H1 (cell line): ENCODE measurements around the gene TMOD4. TPM values are rescaled to one million over a fixed set of nuclear protein-coding genes. Genes with fewer than 3 reads are reported as not detected.
A peak's percentile ranks its signal among the peaks of the same experiment; 100 is the strongest.
"Not testable (repeated sequence)": the region's sequence is repeated elsewhere in the genome, so short reads cannot be mapped to it uniquely, and the experiment has no call there.

Source experiments
- CTCF ChIA-PET: fragments of 300-600 bp; sonication (Branson Sonifier 250); formaldehyde crosslinking; loops from one replicate; lab custom pipeline; 2021; ENCODE audit not compliant: partially characterized antibody; lab: Charles Lee
- POLR2A ChIA-PET: fragments of 300-600 bp; sonication (Branson Sonifier 250); formaldehyde crosslinking; loops from one replicate; lab custom pipeline; 2021; ENCODE audit warnings: inconsistent platforms; ENCODE audit not compliant: partially characterized antibody; lab: Charles Lee
- DNase-seq, 2 experiments: peaks; one replicate each; pipeline versions ENCODE4 v3.0.0 to v3.0.0-alpha.2; 2010 to 2022; ENCODE audit warnings: low spot score in 2 of 2, low read depth in 1 of 2, mixed read lengths in 1 of 2
- FAIRE-seq: peaks from 2 replicates; lab custom pipeline; 2011; peaks lifted over from hg19 to GRCh38; lab: Jason Lieb, UNC
- H2AFZ ChIP-seq: 2 replicates; pipeline ENCODE4 v1.8.1; 2012; ENCODE audit warnings: low read length, inconsistent platforms
- H2AK5ac ChIP-seq: 2 replicates; pipeline ENCODE4 v1.6.1; 2013; ENCODE audit warnings: low read depth, low read length
- H2BK120ac ChIP-seq: replicated peaks from 2 replicates; pipeline ENCODE3; 2013; ENCODE audit warnings: low read depth, low read length, inconsistent platforms
- H2BK12ac ChIP-seq: 2 replicates; pipeline ENCODE4 v1.6.1; 2013; ENCODE audit warnings: low read depth, low read length
- H2BK15ac ChIP-seq: 2 replicates; pipeline ENCODE4 v1.6.1; 2013; ENCODE audit warnings: low read length
- H2BK20ac ChIP-seq: 2 replicates; pipeline ENCODE4 v1.6.1; 2013; ENCODE audit warnings: low read length
- H2BK5ac ChIP-seq: 2 replicates; pipeline ENCODE4 v1.6.1; 2013; ENCODE audit warnings: low read depth, low read length
- H3K14ac ChIP-seq: 2 replicates; pipeline ENCODE4 v1.6.1; 2013; ENCODE audit warnings: inconsistent platforms; ENCODE audit not compliant: insufficient read length
- H3K18ac ChIP-seq: 2 replicates; pipeline ENCODE4 v1.6.1; 2013; ENCODE audit warnings: low read length; ENCODE audit errors: extremely low read depth
- H3K23ac ChIP-seq: 2 replicates; pipeline ENCODE4 v1.6.1; 2013; ENCODE audit warnings: inconsistent platforms; ENCODE audit not compliant: insufficient read length
- H3K23me2 ChIP-seq: 2 replicates; pipeline ENCODE4 v1.6.1; 2013; ENCODE audit warnings: low read depth, low read length
- H3K27ac ChIP-seq: 2 replicates; pipeline ENCODE4 v1.6.1; 2011; ENCODE audit warnings: low read depth, low read length, inconsistent platforms
- H3K27me3 ChIP-seq, 4 experiments: replicated peaks in 1 of 4; 1 replicate in 1 of 4; 2 replicates in 3 of 4; pipeline versions ENCODE4 v1.6.1 to v1.8.1; 2011 to 2013; ENCODE audit warnings: low read length in 3 of 4, mild to moderate bottlenecking in 3 of 4, inconsistent platforms in 2 of 4, mixed read lengths in 2 of 4, moderate library complexity in 1 of 4; ENCODE audit not compliant: control insufficient read depth in 3 of 4, insufficient read depth in 3 of 4; ENCODE audit errors: extremely low read depth in 1 of 4
- H3K36me3 ChIP-seq, 4 experiments: 2 replicates each; pipeline versions ENCODE4 v1.6.1 to v1.8.1; 2011 to 2013; ENCODE audit warnings: mild to moderate bottlenecking in 4 of 4, low read length in 3 of 4, moderate library complexity in 2 of 4, control low read depth in 1 of 4, inconsistent platforms in 1 of 4; ENCODE audit not compliant: insufficient read depth in 4 of 4, control insufficient read depth in 2 of 4
- H3K4ac ChIP-seq: replicated peaks from 2 replicates; pipeline ENCODE3; 2013; ENCODE audit warnings: low read length, low read depth, mixed read lengths, inconsistent platforms; ENCODE audit not compliant: insufficient read length
- H3K4me1 ChIP-seq, 4 experiments: replicated peaks in 1 of 4; 1 replicate in 1 of 4; 2 replicates in 3 of 4; pipeline versions ENCODE4 v1.6.1 to v1.8.1; 2011 to 2013; ENCODE audit warnings: low read length in 3 of 4, inconsistent platforms in 2 of 4, mixed read lengths in 1 of 4; ENCODE audit not compliant: insufficient read depth in 4 of 4, control insufficient read depth in 3 of 4
- H3K4me2 ChIP-seq, 2 experiments: 2 replicates each; pipeline versions ENCODE4 v1.6.1 to v1.8.1; 2011 to 2013; ENCODE audit warnings: low read depth in 2 of 2, low read length in 2 of 2, control low read depth in 1 of 2, inconsistent platforms in 1 of 2, mild to moderate bottlenecking in 1 of 2; ENCODE audit not compliant: insufficient read depth in 1 of 2
- H3K4me3 ChIP-seq, 4 experiments: fragments of 200-600, 300-600 bp in 1 of 4; sonication (generic), shearing (Covaris generic), sonication (Bioruptor Twin) in 1 of 4; 2 replicates each; pipeline versions ENCODE4 v1.5.1 to v1.8.1; 2011 to 2016; ENCODE audit warnings: low read length in 4 of 4, low read depth in 3 of 4, control low read depth in 2 of 4, inconsistent platforms in 2 of 4, mild to moderate bottlenecking in 2 of 4, mixed read lengths in 1 of 4, moderate library complexity in 1 of 4; ENCODE audit not compliant: insufficient read depth in 2 of 4; ENCODE audit errors: extremely low read depth in 1 of 4
- H3K56ac ChIP-seq: replicated peaks from 2 replicates; pipeline ENCODE3; 2013; ENCODE audit warnings: low read depth, mild to moderate bottlenecking, mixed read lengths, low read length, inconsistent platforms; ENCODE audit not compliant: insufficient read length
- H3K79me1 ChIP-seq: 2 replicates; pipeline ENCODE4 v1.6.1; 2013; ENCODE audit warnings: low read depth, low read length, control low read depth
- H3K79me2 ChIP-seq, 2 experiments: 2 replicates each; pipeline versions ENCODE4 v1.6.1 to v1.8.1; 2012 to 2013; ENCODE audit warnings: low read length in 2 of 2, mild to moderate bottlenecking in 2 of 2, inconsistent platforms in 1 of 2; ENCODE audit not compliant: insufficient read depth in 2 of 2, control insufficient read depth in 1 of 2
- H3K9ac ChIP-seq, 4 experiments: replicated peaks in 1 of 4; 1 replicate in 1 of 4; 2 replicates in 3 of 4; pipeline versions ENCODE4 v1.6.1 to v1.8.1; 2011 to 2013; ENCODE audit warnings: low read depth in 3 of 4, low read length in 3 of 4, control low read depth in 2 of 4, mild to moderate bottlenecking in 2 of 4, moderate library complexity in 2 of 4, inconsistent platforms in 1 of 4; ENCODE audit errors: extremely low read depth in 1 of 4
- H3K9me3 ChIP-seq, 2 experiments: 2 replicates each; pipeline versions ENCODE4 v1.6.1 to v1.8.1; 2012 to 2013; ENCODE audit warnings: mild to moderate bottlenecking in 2 of 2, moderate library complexity in 2 of 2, control low read depth in 1 of 2, inconsistent platforms in 1 of 2, low read depth in 1 of 2, low read length in 1 of 2, mixed read lengths in 1 of 2; ENCODE audit not compliant: insufficient read depth in 2 of 2
- H4K20me1 ChIP-seq, 2 experiments: replicated peaks in 1 of 2; 2 replicates each; pipeline versions ENCODE3 to v1.8.1; 2011 to 2013; ENCODE audit warnings: inconsistent platforms in 2 of 2, low read length in 2 of 2, mild to moderate bottlenecking in 1 of 2; ENCODE audit not compliant: insufficient read depth in 2 of 2, control insufficient read depth in 1 of 2
- H4K5ac ChIP-seq: 2 replicates; pipeline ENCODE4 v1.6.1; 2013; ENCODE audit warnings: low read length, low read depth, mixed read lengths, inconsistent platforms; ENCODE audit not compliant: insufficient read length
- H4K8ac ChIP-seq: 2 replicates; pipeline ENCODE4 v1.8.0; 2013; ENCODE audit warnings: mild to moderate bottlenecking, moderate library complexity, low read length, inconsistent platforms; ENCODE audit not compliant: insufficient read depth; ENCODE audit errors: extremely low read depth
- H4K91ac ChIP-seq: replicated peaks from 2 replicates; pipeline ENCODE3; 2013; ENCODE audit warnings: low read length, mixed read lengths, inconsistent platforms; ENCODE audit not compliant: insufficient read length
- KDM4A ChIP-seq: IDR thresholded peaks from one replicate; pipeline ENCODE4 v1.7.1; 2012; ENCODE audit warnings: low read depth, mild to moderate bottlenecking, moderate library complexity, low read length, inconsistent platforms; ENCODE audit not compliant: severe bottlenecking
- WGBS, 2 experiments: shearing (Covaris generic) in 1 of 2; methylation state at CpG; one replicate each; pipeline versions ENCODE4 v1.1.6 to v1.1.7; 2013 to 2015; ENCODE audit warnings: low lambda C conversion rate in 2 of 2, mixed read lengths in 2 of 2, inconsistent platforms in 1 of 2, low coverage in 1 of 2, missing lambda C conversion rate in 1 of 2; ENCODE audit not compliant: insufficient replicate concordance in 2 of 2, insufficient coverage in 1 of 2, insufficient read length in 1 of 2; ENCODE audit errors: extremely low coverage in 1 of 2, missing lambda C conversion rate in 1 of 2; 5-methylcytosine and 5-hydroxymethylcytosine counted together
- polyA plus RNA-seq, 7 experiments: library from polyadenylated mRNA; depleted of rRNA in 3 of 7; stranded (reverse) in 5 of 7; unstranded in 2 of 7; fragments of >200 nt in 5 of 7; fragments of 200-250 nt in 2 of 7; gene quantifications; 1 replicate in 5 of 7; 2 replicates in 1 of 7; 4 replicates in 1 of 7; pipeline versions ENCODE4 v1.2.1 to v1.2.3, GENCODE V29; 2011 to 2013; ENCODE audit warnings: missing spikeins in 2 of 7, mixed read lengths in 2 of 7
- total RNA-seq: library from RNA; stranded (reverse); fragmentation: NEBNext Ultra II Directional; extraction: Animal tissue kit (Norgen Biotek cat#: 25700); gene quantifications from 2 replicates; pipeline ENCODE4 v1.2.1, GENCODE V29; 2021

The TMOD4 gene
- total and polyA plus RNA-seq, 2 of the 8 experiments (the other 6 are each of a cell fraction or from before 2014, with no cell fraction given) = 0.42 TPM; not detected in 1

- TF ChIP-seq KDM4A = peak; percentile 52
These were observed 14.1 kb upstream of the TMOD4 start, which contains the start of gene VPS72 (continued) for GRCh38 chr1:151189637-151190445.

- not testable (repeated sequence) for H4K91ac ChIP-seq, H2BK12ac ChIP-seq, H2BK15ac ChIP-seq, H2BK120ac ChIP-seq, H4K8ac ChIP-seq, H3K27ac ChIP-seq, FAIRE-seq, H3K27me3 ChIP-seq, H4K5ac ChIP-seq, H3K4me1 ChIP-seq, H3K23ac ChIP-seq, H3K14ac ChIP-seq, DNase-seq, H2AK5ac ChIP-seq, H2BK20ac ChIP-seq, H3K23me2 ChIP-seq, H2BK5ac ChIP-seq, H4K20me1 ChIP-seq, H3K9me3 ChIP-seq, H2AFZ ChIP-seq, H3K79me1 ChIP-seq, H3K56ac ChIP-seq, H3K18ac ChIP-seq, H3K4ac ChIP-seq
- peak overlapping the region; percentile 70 to 73 for H3K4me2 ChIP-seq
- CTCF ChIA-PET = interaction anchor here (1.0 to 1.2 kb wide), 3 partner anchors 13 to 63 kb away, joined by 3 to 5 read pairs (median 4); partner anchors contain the start of gene TMOD4
- peak overlapping the region in 1 of 4 experiments; percentile 52; a peak in 2 of 7 replicates for H3K9ac ChIP-seq
- H3K4me3 ChIP-seq = peak overlapping the region; percentile 70 to 98 (median 95); a peak in 5 of 8 replicates
- POLR2A ChIA-PET = interaction anchor here (1.0 to 2.7 kb wide), 9 partner anchors 10 to 141 kb away, joined by 3 to 13 read pairs (median 6); partner anchors contain the start of genes C1orf56 and ZNF687
- WGBS, 2 experiments = 84% methylated on average over 8 of the region's 8 CpGs; no CpG with 5 or more reads in 1 of the 2 experiments
- peaks cover 6 to 24% (median 20%) of the 10 kb centered on the region in 4 experiments; a peak in 7 of 8 replicates for H3K36me3 ChIP-seq
- H3K79me2 ChIP-seq = peaks cover 7 to 33% of the 10 kb centered on the region in 2 experiments
These were observed 12.9 kb upstream of the TMOD4 start for GRCh38 chr1:151188667-151189066.
